HEK293 (cell line): ENCODE measurements around the gene ZCCHC9.

Experiments used
- CTCF ChIA-PET: fragments of 350-600 bp; formaldehyde crosslinking; extraction: SDS; loops from one replicate; lab custom pipeline; 2021; ENCODE audit warnings: antibody characterized with exemption; lab: Yijun Ruan, JAX
- POLR2A ChIA-PET: fragments of 300-600 bp; formaldehyde crosslinking; extraction: SDS; loops from one replicate; lab custom pipeline; 2020; ENCODE audit warnings: antibody characterized with exemption, inconsistent platforms; lab: Yijun Ruan, JAX
- H3K27ac ChIP-seq: fragments of 200-500 bp; sonication (Bioruptor generic); 2 replicates; pipeline ENCODE4 v1.5.1; 2014; ENCODE audit warnings: low read depth, low read length, control low read depth, inconsistent platforms; ENCODE audit errors: extremely low read depth
- H3K36me3 ChIP-seq, 2 experiments: fragments of 200-500 bp in 1 of 2; sonication (Bioruptor generic) in 1 of 2; 1 replicate in 1 of 2; 2 replicates in 1 of 2; pipeline ENCODE4 v1.5.1; 2014 to 2017; ENCODE audit warnings: inconsistent platforms in 2 of 2, low read length in 2 of 2; ENCODE audit not compliant: control insufficient read depth in 2 of 2, insufficient read depth in 1 of 2
- H3K4me1 ChIP-seq: fragments of 200-500 bp; sonication (Bioruptor generic); 2 replicates; pipeline ENCODE4 v1.5.1; 2014; ENCODE audit warnings: mild to moderate bottlenecking, low read length, inconsistent platforms; ENCODE audit not compliant: control insufficient read depth, insufficient read depth
- H3K4me3 ChIP-seq: 2 replicates; pipeline ENCODE4 v1.5.1; 2011; ENCODE audit warnings: low read depth, mild to moderate bottlenecking, control low read depth, low read length, moderate library complexity
- H3K9me3 ChIP-seq: fragments of 200-500 bp; sonication (Bioruptor generic); 2 replicates; pipeline ENCODE4 v1.5.1; 2014; ENCODE audit warnings: low read depth, low read length, inconsistent platforms; ENCODE audit not compliant: control insufficient read depth, insufficient read depth
- GLIS1 ChIP-seq: fragments of 450-650 bp; formaldehyde crosslinking; IDR thresholded peaks from 2 replicates; pipeline ENCODE4 v1.5.1; 2016; ENCODE audit warnings: missing biosample characterization, missing genetic modification characterization
- GLIS2 ChIP-seq: fragments of 450-650 bp; formaldehyde crosslinking; IDR thresholded peaks from 2 replicates; pipeline ENCODE4 v1.5.1; 2016; ENCODE audit warnings: missing biosample characterization, missing genetic modification characterization
- HOXC10 ChIP-seq: sonication (generic); formaldehyde crosslinking; IDR thresholded peaks from 2 replicates; pipeline ENCODE4 v1.8.1; 2023; ENCODE audit warnings: mild to moderate bottlenecking, missing genetic modification reagents
- KLF10 ChIP-seq: fragments of 450-650 bp; IDR thresholded peaks from 2 replicates; pipeline ENCODE4 v1.5.1; 2018; ENCODE audit warnings: missing biosample characterization, mild to moderate bottlenecking, missing genetic modification characterization
- ZNF132 ChIP-seq: fragments of 450-650 bp; formaldehyde crosslinking; IDR thresholded peaks from 2 replicates; pipeline ENCODE4 v1.5.1; 2017; ENCODE audit warnings: missing biosample characterization, missing genetic modification characterization, borderline replicate concordance
- ZNF18 ChIP-seq: fragments of 450-650 bp; formaldehyde crosslinking; IDR thresholded peaks from 2 replicates; pipeline ENCODE4 v1.5.1; 2016; ENCODE audit warnings: missing biosample characterization, missing genetic modification characterization
- ZNF202 ChIP-seq: fragments of 450-650 bp; formaldehyde crosslinking; IDR thresholded peaks from 2 replicates; pipeline ENCODE4 v1.5.1; 2016; ENCODE audit warnings: missing biosample characterization, missing genetic modification characterization, borderline replicate concordance
- ZNF214 ChIP-seq: fragments of 450-650 bp; formaldehyde crosslinking; IDR thresholded peaks from 2 replicates; pipeline ENCODE4 v1.5.1; 2017; ENCODE audit warnings: missing biosample characterization, mild to moderate bottlenecking, missing genetic modification characterization, borderline replicate concordance
- ZNF221 ChIP-seq: fragments of 450-650 bp; formaldehyde crosslinking; IDR thresholded peaks from 2 replicates; pipeline ENCODE4 v1.5.1; 2017; ENCODE audit warnings: missing biosample characterization, missing genetic modification characterization, borderline replicate concordance
- ZNF324 ChIP-seq: fragments of 450-650 bp; formaldehyde crosslinking; IDR thresholded peaks from 2 replicates; pipeline ENCODE4 v1.5.1; 2016; ENCODE audit warnings: missing biosample characterization, missing genetic modification characterization
- ZNF335 ChIP-seq: fragments of 450-650 bp; formaldehyde crosslinking; conservative IDR thresholded peaks from 2 replicates; pipeline ENCODE4 v1.5.1; 2016; ENCODE audit warnings: missing biosample characterization, missing genetic modification characterization
- ZNF433 ChIP-seq: fragments of 450-650 bp; formaldehyde crosslinking; IDR thresholded peaks from 2 replicates; pipeline ENCODE4 v1.5.1; 2016; ENCODE audit warnings: missing biosample characterization, missing genetic modification characterization, low read depth
- ZNF501 ChIP-seq: fragments of 450-650 bp; formaldehyde crosslinking; IDR thresholded peaks from 2 replicates; pipeline ENCODE4 v1.5.1; 2016; ENCODE audit warnings: missing biosample characterization, missing genetic modification characterization
- ZNF658 ChIP-seq: fragments of 450-650 bp; formaldehyde crosslinking; IDR thresholded peaks from 2 replicates; pipeline ENCODE4; 2016; ENCODE audit warnings: missing biosample characterization, missing genetic modification characterization
- TF ChIP-seq, protein P1 (sequence below): fragments of 450-650 bp; formaldehyde crosslinking; conservative IDR thresholded peaks from 2 replicates; pipeline ENCODE4 v1.5.1; 2016; ENCODE audit warnings: low read depth, missing biosample characterization, missing genetic modification characterization
- TF ChIP-seq, protein P2 (sequence below): fragments of 450-650 bp; formaldehyde crosslinking; IDR thresholded peaks from 2 replicates; pipeline ENCODE4 v1.5.1; 2016; ENCODE audit warnings: missing biosample characterization, missing genetic modification characterization
- TF ChIP-seq, protein P3 (sequence below): fragments of 450-650 bp; formaldehyde crosslinking; IDR thresholded peaks from 2 replicates; pipeline ENCODE4 v1.5.1; 2016; ENCODE audit warnings: missing biosample characterization, missing genetic modification characterization, borderline replicate concordance
- TF ChIP-seq, protein P4 (sequence below): fragments of 450-650 bp; formaldehyde crosslinking; IDR thresholded peaks from 2 replicates; pipeline ENCODE4 v1.5.1; 2017; ENCODE audit warnings: missing biosample characterization, missing genetic modification characterization

ZCCHC9 gene

GRCh38 chr5:81301271-81302015 is at the start of gene ZCCHC9:
TSS of gene ZCCHC9 (plus strand) at chr5:81301587. CDS start at chr5:81304758, 3,171 bp downstream.
- peak within 1 kb of the TSS; percentile 81 for H3K27ac ChIP-seq
- ChIA-PET CTCF (interaction anchor here (0.5 to 1.2 kb wide), 8 partner anchors 11 to 537 kb away, joined by 3 to 5 read pairs (median 3); no protein-coding TSS in a partner anchor), POLR2A (interaction anchor here (0.6 to 1.3 kb wide), 5 partner anchors 8 to 963 kb away, joined by 3 to 4 read pairs (median 3); no protein-coding TSS in a partner anchor)
- H3K36me3 ChIP-seq: peaks cover 0 to 13% of the 10 kb centered on the region in 2 experiments; a peak in 2 of 3 replicates
- H3K4me3 ChIP-seq: peak within 1 kb of the TSS; percentile 96
- H3K4me1 ChIP-seq: no peaks in the 10 kb centered on the region; the same call in 1 of the 2 replicates
- no peaks in the 10 kb centered on the region for H3K9me3 ChIP-seq
- TF ChIP-seq HOXC10 (CRISPR knock-in tag) (no peak), ZNF658 (tag by site-specific recombination) (no peak), GLIS2 (tag by site-specific recombination) (peak; percentile 91), ZNF18 (tag by site-specific recombination) (no peak), ZNF335 (tag by site-specific recombination) (peak; percentile 84), ZNF221 (tag by site-specific recombination) (no peak), ZNF214 (tag by site-specific recombination) (no peak), ZNF202 (tag by site-specific recombination) (no peak), ZNF501 (tag by site-specific recombination) (peak; percentile 89), ZNF433 (tag by site-specific recombination) (no peak), ZNF132 (tag by site-specific recombination) (no peak), ZNF324 (tag by site-specific recombination) (no peak; the same call in 1 of the 2 replicates), GLIS1 (tag by site-specific recombination) (peak; percentile 45), KLF10 (tag by site-specific recombination) (no peak)
- TF ChIP-seq, protein P1, sequence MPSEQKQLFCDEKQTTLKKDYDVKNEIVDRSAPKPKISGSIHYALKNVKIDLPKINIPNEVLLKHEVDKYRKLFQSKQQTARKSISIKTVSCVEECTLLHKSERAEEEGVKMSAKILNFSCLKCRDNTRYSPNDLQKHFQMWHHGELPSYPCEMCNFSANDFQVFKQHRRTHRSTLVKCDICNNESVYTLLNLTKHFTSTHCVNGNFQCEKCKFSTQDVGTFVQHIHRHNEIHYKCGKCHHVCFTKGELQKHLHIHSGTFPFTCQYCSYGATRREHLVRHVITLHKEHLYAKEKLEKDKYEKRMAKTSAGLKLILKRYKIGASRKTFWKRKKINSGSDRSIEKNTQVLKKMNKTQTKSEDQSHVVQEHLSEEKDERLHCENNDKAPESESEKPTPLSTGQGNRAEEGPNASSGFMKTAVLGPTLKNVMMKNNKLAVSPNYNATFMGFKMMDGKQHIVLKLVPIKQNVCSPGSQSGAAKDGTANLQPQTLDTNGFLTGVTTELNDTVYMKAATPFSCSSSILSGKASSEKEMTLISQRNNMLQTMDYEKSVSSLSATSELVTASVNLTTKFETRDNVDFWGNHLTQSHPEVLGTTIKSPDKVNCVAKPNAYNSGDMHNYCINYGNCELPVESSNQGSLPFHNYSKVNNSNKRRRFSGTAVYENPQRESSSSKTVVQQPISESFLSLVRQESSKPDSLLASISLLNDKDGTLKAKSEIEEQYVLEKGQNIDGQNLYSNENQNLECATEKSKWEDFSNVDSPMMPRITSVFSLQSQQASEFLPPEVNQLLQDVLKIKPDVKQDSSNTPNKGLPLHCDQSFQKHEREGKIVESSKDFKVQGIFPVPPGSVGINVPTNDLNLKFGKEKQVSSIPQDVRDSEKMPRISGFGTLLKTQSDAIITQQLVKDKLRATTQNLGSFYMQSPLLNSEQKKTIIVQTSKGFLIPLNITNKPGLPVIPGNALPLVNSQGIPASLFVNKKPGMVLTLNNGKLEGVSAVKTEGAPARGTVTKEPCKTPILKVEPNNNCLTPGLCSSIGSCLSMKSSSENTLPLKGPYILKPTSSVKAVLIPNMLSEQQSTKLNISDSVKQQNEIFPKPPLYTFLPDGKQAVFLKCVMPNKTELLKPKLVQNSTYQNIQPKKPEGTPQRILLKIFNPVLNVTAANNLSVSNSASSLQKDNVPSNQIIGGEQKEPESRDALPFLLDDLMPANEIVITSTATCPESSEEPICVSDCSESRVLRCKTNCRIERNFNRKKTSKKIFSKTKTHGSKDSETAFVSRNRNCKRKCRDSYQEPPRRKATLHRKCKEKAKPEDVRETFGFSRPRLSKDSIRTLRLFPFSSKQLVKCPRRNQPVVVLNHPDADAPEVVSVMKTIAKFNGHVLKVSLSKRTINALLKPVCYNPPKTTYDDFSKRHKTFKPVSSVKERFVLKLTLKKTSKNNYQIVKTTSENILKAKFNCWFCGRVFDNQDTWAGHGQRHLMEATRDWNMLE (tag by site-specific recombination): peak; percentile 97
- TF ChIP-seq, protein P2, sequence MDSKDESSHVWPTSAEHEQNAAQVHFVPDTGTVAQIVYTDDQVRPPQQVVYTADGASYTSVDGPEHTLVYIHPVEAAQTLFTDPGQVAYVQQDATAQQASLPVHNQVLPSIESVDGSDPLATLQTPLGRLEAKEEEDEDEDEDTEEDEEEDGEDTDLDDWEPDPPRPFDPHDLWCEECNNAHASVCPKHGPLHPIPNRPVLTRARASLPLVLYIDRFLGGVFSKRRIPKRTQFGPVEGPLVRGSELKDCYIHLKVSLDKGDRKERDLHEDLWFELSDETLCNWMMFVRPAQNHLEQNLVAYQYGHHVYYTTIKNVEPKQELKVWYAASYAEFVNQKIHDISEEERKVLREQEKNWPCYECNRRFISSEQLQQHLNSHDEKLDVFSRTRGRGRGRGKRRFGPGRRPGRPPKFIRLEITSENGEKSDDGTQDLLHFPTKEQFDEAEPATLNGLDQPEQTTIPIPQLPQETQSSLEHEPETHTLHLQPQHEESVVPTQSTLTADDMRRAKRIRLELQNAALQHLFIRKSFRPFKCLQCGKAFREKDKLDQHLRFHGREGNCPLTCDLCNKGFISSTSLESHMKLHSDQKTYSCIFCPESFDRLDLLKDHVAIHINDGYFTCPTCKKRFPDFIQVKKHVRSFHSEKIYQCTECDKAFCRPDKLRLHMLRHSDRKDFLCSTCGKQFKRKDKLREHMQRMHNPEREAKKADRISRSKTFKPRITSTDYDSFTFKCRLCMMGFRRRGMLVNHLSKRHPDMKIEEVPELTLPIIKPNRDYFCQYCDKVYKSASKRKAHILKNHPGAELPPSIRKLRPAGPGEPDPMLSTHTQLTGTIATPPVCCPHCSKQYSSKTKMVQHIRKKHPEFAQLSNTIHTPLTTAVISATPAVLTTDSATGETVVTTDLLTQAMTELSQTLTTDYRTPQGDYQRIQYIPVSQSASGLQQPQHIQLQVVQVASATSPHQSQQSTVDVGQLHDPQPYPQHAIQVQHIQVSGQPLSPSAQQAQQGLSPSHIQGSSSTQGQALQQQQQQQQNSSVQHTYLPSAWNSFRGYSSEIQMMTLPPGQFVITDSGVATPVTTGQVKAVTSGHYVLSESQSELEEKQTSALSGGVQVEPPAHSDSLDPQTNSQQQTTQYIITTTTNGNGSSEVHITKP (tag by site-specific recombination): peak; percentile 60; the same call in 1 of the 2 replicates
- TF ChIP-seq, protein P3, sequence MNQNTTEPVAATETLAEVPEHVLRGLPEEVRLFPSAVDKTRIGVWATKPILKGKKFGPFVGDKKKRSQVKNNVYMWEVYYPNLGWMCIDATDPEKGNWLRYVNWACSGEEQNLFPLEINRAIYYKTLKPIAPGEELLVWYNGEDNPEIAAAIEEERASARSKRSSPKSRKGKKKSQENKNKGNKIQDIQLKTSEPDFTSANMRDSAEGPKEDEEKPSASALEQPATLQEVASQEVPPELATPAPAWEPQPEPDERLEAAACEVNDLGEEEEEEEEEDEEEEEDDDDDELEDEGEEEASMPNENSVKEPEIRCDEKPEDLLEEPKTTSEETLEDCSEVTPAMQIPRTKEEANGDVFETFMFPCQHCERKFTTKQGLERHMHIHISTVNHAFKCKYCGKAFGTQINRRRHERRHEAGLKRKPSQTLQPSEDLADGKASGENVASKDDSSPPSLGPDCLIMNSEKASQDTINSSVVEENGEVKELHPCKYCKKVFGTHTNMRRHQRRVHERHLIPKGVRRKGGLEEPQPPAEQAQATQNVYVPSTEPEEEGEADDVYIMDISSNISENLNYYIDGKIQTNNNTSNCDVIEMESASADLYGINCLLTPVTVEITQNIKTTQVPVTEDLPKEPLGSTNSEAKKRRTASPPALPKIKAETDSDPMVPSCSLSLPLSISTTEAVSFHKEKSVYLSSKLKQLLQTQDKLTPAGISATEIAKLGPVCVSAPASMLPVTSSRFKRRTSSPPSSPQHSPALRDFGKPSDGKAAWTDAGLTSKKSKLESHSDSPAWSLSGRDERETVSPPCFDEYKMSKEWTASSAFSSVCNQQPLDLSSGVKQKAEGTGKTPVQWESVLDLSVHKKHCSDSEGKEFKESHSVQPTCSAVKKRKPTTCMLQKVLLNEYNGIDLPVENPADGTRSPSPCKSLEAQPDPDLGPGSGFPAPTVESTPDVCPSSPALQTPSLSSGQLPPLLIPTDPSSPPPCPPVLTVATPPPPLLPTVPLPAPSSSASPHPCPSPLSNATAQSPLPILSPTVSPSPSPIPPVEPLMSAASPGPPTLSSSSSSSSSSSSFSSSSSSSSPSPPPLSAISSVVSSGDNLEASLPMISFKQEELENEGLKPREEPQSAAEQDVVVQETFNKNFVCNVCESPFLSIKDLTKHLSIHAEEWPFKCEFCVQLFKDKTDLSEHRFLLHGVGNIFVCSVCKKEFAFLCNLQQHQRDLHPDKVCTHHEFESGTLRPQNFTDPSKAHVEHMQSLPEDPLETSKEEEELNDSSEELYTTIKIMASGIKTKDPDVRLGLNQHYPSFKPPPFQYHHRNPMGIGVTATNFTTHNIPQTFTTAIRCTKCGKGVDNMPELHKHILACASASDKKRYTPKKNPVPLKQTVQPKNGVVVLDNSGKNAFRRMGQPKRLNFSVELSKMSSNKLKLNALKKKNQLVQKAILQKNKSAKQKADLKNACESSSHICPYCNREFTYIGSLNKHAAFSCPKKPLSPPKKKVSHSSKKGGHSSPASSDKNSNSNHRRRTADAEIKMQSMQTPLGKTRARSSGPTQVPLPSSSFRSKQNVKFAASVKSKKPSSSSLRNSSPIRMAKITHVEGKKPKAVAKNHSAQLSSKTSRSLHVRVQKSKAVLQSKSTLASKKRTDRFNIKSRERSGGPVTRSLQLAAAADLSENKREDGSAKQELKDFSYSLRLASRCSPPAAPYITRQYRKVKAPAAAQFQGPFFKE (tag by site-specific recombination): no peak
- TF ChIP-seq, protein P4, sequence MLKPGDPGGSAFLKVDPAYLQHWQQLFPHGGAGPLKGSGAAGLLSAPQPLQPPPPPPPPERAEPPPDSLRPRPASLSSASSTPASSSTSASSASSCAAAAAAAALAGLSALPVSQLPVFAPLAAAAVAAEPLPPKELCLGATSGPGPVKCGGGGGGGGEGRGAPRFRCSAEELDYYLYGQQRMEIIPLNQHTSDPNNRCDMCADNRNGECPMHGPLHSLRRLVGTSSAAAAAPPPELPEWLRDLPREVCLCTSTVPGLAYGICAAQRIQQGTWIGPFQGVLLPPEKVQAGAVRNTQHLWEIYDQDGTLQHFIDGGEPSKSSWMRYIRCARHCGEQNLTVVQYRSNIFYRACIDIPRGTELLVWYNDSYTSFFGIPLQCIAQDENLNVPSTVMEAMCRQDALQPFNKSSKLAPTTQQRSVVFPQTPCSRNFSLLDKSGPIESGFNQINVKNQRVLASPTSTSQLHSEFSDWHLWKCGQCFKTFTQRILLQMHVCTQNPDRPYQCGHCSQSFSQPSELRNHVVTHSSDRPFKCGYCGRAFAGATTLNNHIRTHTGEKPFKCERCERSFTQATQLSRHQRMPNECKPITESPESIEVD (tag by site-specific recombination): no peak
